IPS-20b (cell line): ENCODE results near the gene GLRX.

Experiments used
- H3K27ac ChIP-seq: one replicate; pipeline ENCODE4 v1.5.1; 2013; ENCODE audit warnings: low read length
- H3K27me3 ChIP-seq: 2 replicates; pipeline ENCODE4 v1.6.1; 2013; ENCODE audit warnings: mild to moderate bottlenecking, low read length, inconsistent platforms; ENCODE audit not compliant: insufficient read depth
- H3K36me3 ChIP-seq: 2 replicates; pipeline ENCODE4 v1.6.1; 2013; ENCODE audit warnings: low read depth, mild to moderate bottlenecking, inconsistent platforms, low read length, moderate library complexity; ENCODE audit not compliant: insufficient read depth
- H3K4me1 ChIP-seq: 2 replicates; pipeline ENCODE4 v1.6.1; 2013; ENCODE audit warnings: mild to moderate bottlenecking, control low read depth, inconsistent platforms, low read length, moderate library complexity; ENCODE audit not compliant: insufficient read depth
- H3K4me3 ChIP-seq: 2 replicates; pipeline ENCODE4 v1.5.1; 2013; ENCODE audit warnings: mild to moderate bottlenecking, low read length, inconsistent platforms
- H3K9ac ChIP-seq: 2 replicates; pipeline ENCODE4 v1.6.1; 2013; ENCODE audit warnings: low read depth, mild to moderate bottlenecking, inconsistent platforms, low read length, moderate library complexity
- H3K9me3 ChIP-seq: 2 replicates; pipeline ENCODE4 v1.6.1; 2013; ENCODE audit warnings: mild to moderate bottlenecking, low read depth, low read length, inconsistent platforms; ENCODE audit not compliant: insufficient read depth

Gene GLRX

DNA sequence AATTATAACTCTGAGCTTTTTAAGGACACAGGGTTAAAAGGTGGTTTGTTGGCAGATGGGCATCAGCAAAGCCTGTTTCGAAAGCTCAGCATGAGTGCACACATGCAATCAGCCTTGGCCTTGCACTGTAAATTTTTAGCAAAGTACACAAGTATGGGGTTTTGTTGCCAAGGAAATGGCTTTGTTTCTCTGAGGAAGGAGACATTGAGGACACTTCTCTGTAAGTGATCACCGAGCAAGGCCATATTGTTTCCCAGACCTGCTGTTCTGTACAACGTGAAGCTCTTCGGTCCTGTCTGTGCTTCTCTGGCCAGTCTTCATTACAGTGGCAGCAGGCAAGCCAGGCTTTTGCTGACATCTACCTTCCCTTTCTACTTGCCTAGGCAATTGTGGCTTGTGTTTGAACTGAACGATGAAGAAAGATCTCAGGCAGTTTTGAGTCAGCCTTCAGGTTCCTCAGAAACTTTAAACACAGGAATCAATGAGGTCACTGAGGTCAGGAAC, 27.9 kb upstream of the GLRX start:
- Histone ChIP-seq H3K27ac (no peak overlapping the region), H3K9ac (no peak overlapping the region), H3K27me3 (no peaks in the 10 kb centered on the region), H3K9me3 (no peaks in the 10 kb centered on the region), H3K36me3 (no peaks in the 10 kb centered on the region), H3K4me1 (no peaks in the 10 kb centered on the region), H3K4me3 (no peak overlapping the region)

DNA sequence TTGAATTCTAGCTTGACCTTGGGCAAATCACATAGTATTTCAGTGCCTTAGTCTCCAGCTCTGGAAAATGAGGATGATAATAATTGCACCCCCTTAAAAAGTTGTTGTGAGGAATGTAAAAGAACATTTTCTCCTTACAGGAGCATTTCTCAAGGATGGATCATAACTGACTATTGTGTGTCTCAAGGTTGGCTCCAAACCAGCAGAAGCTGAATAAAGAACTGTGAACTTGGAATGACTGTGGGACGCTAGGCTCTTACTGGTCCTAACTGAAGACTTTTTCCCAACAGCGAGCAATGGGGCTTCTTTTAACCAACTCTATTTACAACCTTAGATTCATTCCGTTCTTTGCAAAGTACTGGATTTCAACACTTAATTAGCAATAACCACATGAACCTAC, 26.2 kb upstream of the GLRX start:
- H3K27ac ChIP-seq = no peak overlapping the region
- H3K9ac ChIP-seq = no peak overlapping the region
- no peaks in the 10 kb centered on the region for H3K4me1 ChIP-seq
- H3K36me3 ChIP-seq = no peaks in the 10 kb centered on the region
- H3K27me3 ChIP-seq = no peaks in the 10 kb centered on the region
- H3K4me3 ChIP-seq = no peak overlapping the region
- H3K9me3 ChIP-seq = no peaks in the 10 kb centered on the region

DNA sequence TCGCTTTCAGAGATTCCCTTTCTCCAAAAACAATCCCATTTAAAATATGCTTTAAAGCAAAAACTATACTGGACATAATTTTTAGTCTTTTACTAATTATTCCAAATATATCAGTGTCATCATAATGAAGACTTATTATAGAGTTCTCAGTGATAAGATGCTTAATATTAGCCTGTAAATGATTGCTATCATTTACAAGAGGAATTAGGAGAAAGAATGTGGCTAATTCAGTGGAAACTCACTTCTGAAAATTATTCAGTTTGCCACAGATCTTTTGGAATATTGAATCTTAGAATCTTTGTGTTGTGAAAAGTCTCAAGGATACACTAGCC, 24.7 kb upstream of the GLRX start:
- H3K4me1 ChIP-seq = no peaks in the 10 kb centered on the region
- no peak overlapping the region for H3K4me3 ChIP-seq
- H3K36me3 ChIP-seq = no peaks in the 10 kb centered on the region
- no peak overlapping the region for H3K9ac ChIP-seq
- no peaks in the 10 kb centered on the region for H3K27me3 ChIP-seq
- no peaks in the 10 kb centered on the region for H3K9me3 ChIP-seq
- no peak overlapping the region for H3K27ac ChIP-seq

DNA sequence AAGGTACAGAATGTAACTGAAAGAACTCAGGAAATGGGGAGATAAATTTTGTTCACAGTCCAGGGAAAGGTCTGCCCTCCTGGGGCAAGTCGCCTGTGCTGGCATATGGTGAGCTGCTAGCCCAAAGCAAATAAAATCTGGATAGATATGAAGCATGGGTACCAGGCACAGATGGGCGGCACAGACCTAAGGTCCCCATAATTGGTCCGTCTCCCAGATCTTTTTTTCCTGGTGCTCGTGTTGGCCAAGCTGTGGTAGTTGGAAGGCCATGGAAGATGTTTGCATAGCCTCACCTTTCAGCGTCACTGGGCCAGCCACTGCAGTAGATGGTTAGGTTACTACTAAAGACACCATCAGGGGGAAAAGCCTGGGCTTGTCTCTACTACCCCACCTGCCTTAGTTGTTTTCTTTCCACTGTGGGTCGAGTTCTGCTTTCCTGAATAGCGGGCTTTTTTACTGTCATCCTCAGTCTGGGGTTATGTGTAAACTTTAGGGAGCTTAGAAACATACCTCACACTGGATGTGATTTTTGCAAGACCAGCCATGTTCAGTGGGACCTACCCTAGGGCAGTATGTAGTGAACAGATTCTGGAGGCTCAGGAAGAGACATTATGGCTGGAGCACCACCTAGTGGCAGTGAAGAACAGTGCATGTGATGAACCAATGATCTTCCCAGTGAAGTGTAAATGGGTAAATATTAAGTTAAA, 24.2 kb upstream of the GLRX start:
- H3K9ac ChIP-seq = no peak overlapping the region
- no peak overlapping the region for H3K4me3 ChIP-seq
- H3K9me3 ChIP-seq = no peaks in the 10 kb centered on the region
- H3K27ac ChIP-seq = no peak overlapping the region
- no peaks in the 10 kb centered on the region for H3K27me3 ChIP-seq
- H3K4me1 ChIP-seq = no peaks in the 10 kb centered on the region
- H3K36me3 ChIP-seq = no peaks in the 10 kb centered on the region

DNA sequence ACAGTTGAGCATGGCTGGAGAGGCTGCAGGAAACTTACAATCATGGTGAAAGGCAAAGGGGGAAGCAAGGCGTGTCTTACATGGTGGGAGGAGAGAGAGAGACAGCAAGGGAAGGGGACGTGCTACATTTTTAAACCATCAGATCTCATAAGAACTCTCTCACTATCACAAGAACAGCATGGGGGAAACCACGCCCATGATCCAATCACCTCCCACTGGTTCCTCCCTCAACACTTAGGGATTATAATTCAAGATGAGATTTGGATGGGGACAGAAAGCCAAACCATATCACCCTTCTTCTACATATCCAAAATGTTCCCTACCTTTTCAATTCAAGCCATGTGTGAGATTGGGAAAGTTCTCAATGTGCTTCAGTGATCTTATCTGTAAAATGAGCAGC, 22.9 kb upstream of the GLRX start:
- Histone ChIP-seq H3K36me3 (no peaks in the 10 kb centered on the region), H3K4me1 (no peaks in the 10 kb centered on the region), H3K9ac (no peak overlapping the region), H3K27ac (no peak overlapping the region), H3K9me3 (no peaks in the 10 kb centered on the region), H3K27me3 (no peaks in the 10 kb centered on the region), H3K4me3 (no peak overlapping the region)

DNA sequence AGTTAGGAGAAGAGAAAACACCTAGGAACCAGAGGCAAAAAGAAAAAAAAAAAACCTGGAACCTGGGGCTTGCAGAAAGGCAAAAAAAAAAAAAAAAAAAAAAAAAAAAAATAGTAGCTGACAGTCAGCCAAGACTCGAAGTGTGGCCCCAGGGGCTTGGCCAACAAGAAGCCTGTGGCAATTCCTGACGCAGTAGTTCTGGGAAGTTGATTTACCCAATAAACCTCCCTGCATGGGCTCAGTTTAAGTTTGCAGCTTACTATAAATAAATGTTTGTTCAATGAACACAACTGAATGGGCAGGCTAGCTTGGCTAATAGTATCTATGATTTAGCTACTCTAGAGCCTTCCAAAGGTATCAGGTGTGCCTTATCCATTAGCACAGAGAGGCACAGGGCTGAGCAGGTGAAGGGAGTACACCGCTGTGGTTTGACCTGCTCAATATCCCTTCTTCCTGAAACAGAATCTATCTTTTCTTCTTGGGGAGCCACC, 21.3 kb upstream of the GLRX start:
- no peaks in the 10 kb centered on the region for H3K27me3 ChIP-seq
- no peaks in the 10 kb centered on the region for H3K9me3 ChIP-seq
- H3K27ac ChIP-seq = no peak overlapping the region
- H3K9ac ChIP-seq = no peak overlapping the region
- H3K4me3 ChIP-seq = no peak overlapping the region
- no peaks in the 10 kb centered on the region for H3K4me1 ChIP-seq
- H3K36me3 ChIP-seq = no peaks in the 10 kb centered on the region

DNA sequence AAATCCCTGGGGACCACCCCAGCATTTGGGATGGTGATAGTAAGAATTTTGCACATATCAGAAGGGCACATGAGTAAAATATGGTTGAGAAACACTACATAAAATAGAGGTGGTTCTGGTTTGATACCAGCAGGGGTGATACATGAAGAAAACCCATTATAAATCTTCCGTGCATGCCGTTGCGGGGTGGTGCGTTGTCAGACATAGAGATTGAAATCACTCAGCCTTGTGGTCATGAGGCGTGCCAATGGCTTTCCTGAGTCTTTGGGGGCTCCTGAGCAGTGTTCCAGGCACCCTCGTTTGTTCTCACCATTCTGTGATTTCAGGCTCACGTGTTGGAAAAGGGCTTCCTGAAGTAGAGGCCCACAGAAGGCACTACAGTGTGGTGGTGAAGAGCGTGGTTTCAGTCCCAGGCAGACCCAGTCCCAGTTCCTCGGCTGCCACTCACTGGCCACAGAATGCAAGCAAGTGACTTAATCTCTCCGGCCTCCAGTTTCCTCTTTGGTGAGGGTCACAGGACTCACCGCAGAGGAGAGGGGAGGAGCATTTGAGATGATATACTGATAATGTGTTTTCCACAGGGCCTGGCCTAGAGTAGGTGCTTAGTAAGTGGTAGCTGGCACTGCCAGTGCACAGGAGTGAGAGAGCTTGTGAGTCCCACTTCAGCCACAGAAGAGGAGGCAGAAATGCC, 20.5 kb upstream of the GLRX start:
- Histone ChIP-seq H3K9ac (no peak overlapping the region), H3K4me3 (no peak overlapping the region), H3K9me3 (no peaks in the 10 kb centered on the region), H3K36me3 (no peaks in the 10 kb centered on the region), H3K4me1 (no peaks in the 10 kb centered on the region), H3K27ac (no peak overlapping the region), H3K27me3 (no peaks in the 10 kb centered on the region)

DNA sequence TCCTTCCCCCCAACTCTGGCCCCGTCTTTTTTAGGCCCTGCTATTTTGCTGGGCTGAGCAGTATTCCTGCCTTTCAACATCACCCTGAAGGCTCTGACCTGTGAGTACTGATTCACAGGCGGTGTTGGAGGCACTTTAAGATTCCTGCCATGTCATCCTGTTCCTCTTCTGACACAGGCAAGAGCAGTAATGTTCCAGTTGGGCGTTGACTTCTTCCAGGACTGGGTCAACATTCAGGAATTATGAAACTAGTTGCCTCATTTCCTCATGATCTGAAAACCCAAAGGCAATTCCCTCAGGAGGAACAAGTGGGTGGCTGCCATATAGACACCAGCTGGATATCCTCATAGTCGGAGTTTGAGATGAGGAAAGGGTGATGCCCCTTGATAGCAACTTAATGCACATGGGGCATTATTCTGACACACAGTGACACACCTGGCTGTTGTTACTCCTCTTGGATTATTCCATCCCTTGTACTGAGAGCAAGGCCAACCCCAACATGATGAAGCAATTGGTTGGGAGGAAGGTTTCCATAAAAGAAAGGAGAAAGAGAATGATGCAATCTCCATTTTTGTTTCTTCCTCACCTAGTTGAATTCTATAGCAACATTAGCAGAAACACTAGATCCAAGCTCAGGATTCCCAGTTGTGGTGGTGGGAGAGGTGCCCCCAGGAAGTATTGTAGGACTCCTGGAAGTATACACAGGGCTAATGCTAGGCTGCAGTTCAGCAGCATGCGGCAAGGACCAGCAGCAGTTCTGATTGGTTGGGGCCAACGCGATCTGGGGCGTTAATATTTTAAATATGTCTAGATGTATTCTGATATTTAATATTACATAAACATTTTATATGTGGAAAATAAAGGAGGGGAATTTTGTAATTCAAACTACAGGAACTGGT, 19.6 kb upstream of the GLRX start:
- H3K36me3 ChIP-seq = no peaks in the 10 kb centered on the region
- H3K4me1 ChIP-seq = no peaks in the 10 kb centered on the region
- H3K27ac ChIP-seq = no peak overlapping the region
- H3K9ac ChIP-seq = no peak overlapping the region
- no peak overlapping the region for H3K4me3 ChIP-seq
- H3K9me3 ChIP-seq = no peaks in the 10 kb centered on the region
- no peaks in the 10 kb centered on the region for H3K27me3 ChIP-seq

DNA sequence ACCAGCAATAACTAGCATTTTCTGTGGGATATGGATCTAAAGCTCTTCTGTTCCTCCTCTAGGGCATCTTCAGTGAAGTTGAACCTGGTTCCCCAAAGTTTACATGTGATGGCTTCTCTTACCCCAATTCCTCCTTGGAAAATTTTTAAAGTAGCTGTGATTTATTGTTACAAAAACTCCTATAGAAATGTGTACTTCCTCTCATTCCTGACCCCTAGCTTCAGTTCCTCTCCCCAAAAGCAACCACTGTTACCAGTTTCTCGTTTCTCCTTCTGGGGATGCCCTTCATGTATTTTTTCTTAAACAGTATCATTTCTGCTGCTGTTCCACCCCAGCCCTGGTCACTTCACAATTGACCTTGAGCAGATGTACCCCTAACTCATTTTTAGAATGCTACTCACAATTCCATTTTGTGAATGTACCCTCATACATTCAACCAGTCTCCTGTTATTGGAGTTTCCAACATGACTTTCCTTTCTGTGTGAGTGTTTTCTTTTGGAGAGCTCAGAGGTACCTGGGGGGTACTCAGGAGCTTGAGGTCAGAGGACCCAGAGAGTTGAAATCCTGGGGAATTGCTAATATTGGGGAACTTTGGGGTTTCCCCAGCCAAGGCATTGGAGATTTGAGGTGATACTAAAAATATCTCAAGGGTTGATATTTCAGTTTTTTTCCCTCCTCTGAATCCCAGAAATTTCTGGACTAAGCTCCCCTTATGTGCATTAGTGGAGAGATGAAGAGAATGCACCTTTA, 18.6 kb upstream of the GLRX start:
- H3K36me3 ChIP-seq = no peaks in the 10 kb centered on the region
- no peaks in the 10 kb centered on the region for H3K27me3 ChIP-seq
- no peaks in the 10 kb centered on the region for H3K9me3 ChIP-seq
- no peak overlapping the region for H3K4me3 ChIP-seq
- no peak overlapping the region for H3K9ac ChIP-seq
- no peaks in the 10 kb centered on the region for H3K4me1 ChIP-seq
- no peak overlapping the region for H3K27ac ChIP-seq

DNA sequence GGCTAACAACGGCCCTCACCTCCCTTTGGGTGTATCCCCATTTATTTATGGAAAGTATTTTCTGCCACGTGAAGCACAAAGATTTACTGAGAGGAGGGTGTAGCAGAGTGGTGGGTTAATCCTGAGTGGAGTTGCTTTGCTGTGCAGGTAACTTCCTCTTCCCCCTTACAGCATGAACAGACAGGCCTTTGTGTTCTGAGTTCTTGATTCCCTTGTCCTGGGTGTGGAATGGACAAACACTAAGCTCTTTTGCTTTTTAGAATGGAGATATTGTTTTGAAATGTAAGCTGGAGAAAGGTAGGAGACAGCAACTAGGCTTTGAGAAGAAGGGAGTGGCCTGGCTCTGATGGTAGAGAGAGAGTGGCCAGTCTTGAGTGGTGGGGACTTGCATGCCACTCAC, 17.1 kb upstream of the GLRX start:
- H3K27ac ChIP-seq = no peak overlapping the region
- no peaks in the 10 kb centered on the region for H3K36me3 ChIP-seq
- no peak overlapping the region for H3K4me3 ChIP-seq
- H3K4me1 ChIP-seq = no peaks in the 10 kb centered on the region
- H3K27me3 ChIP-seq = no peaks in the 10 kb centered on the region
- H3K9me3 ChIP-seq = no peaks in the 10 kb centered on the region
- no peak overlapping the region for H3K9ac ChIP-seq

DNA sequence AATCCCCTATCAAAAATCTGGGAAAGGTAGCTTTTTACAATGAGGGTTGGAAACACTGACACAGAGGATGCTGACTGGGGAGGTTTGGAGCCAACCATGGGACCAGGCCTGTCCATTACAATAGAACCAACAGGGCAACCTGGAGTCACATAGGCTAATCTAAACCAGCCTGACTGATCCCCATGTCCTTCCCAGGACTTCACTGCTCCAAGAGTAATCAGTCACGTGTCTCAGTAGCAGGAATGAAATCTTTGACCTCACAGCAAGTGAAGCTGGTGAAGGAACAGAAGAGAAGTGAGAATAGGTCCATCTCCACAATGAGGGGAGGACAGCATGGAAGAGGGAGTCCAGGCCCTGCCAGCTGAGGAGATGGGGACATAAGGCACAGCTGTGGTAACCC, 16.0 kb upstream of the GLRX start:
- H3K27me3 ChIP-seq = no peaks in the 10 kb centered on the region
- H3K36me3 ChIP-seq = no peaks in the 10 kb centered on the region
- H3K9me3 ChIP-seq = no peaks in the 10 kb centered on the region
- H3K4me3 ChIP-seq = no peak overlapping the region
- H3K4me1 ChIP-seq = no peaks in the 10 kb centered on the region
- H3K27ac ChIP-seq = no peak overlapping the region
- H3K9ac ChIP-seq = no peak overlapping the region
